ENCODE data around the gene ZNF610. TPM values are rescaled to one million over a fixed set of nuclear protein-coding genes. Genes with fewer than 3 reads are reported as not detected.

Gene ZNF610
- total RNA-seq, 1 donor from 2014 or later: 5.7 TPM

- H3K27me3 Mint-ChIP-seq (ENCODE audit: low read depth, unreplicated experiment): no peaks in the 10 kb centered on the region
- peaks cover 41% of the 10 kb centered on the region for H3K9me3 Mint-ChIP-seq (ENCODE audit: unreplicated experiment)
- peaks cover 6% of the 10 kb centered on the region for H3K36me3 ChIP-seq (ENCODE audit: insufficient read depth, low read length)
These were observed 28.8 kb upstream of the ZNF610 start for GRCh38 chr19:52307275-52307674.

GRCh38 chr19:52322429-52322828 lies 13.6 kb upstream of the ZNF610 start:
- no peak overlapping the region for H3K4me3 ChIP-seq (ENCODE audit: insufficient read depth, low read depth, low read length)
- Mint-ChIP-seq H3K4me1 (ENCODE audit: low read depth, unreplicated experiment) (no peaks in the 10 kb centered on the region), H3K4me3 (ENCODE audit: unreplicated experiment) (no peak overlapping the region)

More at GRCh38 chr19:52307275-52307674, 28.8 kb upstream of the ZNF610 start:
- DNase-seq (ENCODE audit: low read depth): peak; percentile 39
- no peak overlapping the region for H3K27ac ChIP-seq (ENCODE audit: low read depth, low read length)
- no peak overlapping the region for H2AFZ ChIP-seq (ENCODE audit: low read depth, low read length)
- Mint-ChIP-seq H3K4me1 (ENCODE audit: low read depth, unreplicated experiment) (no peaks in the 10 kb centered on the region), H3K36me3 (ENCODE audit: low read depth, unreplicated experiment) (peaks cover 75% of the 10 kb centered on the region), H3K27ac (ENCODE audit: unreplicated experiment) (no peak overlapping the region), H3K4me3 (ENCODE audit: unreplicated experiment) (no peak overlapping the region)
- no peak for TF ChIP-seq EZH2 (IDR thresholded peaks at IDR 0.05; ENCODE audit: insufficient read depth, low read length)
- no peak for TF ChIP-seq CTCF (IDR thresholded peaks at IDR 0.05; ENCODE audit: insufficient read depth, low read depth, low read length)
- peaks cover 33% of the 10 kb centered on the region for H3K9me3 ChIP-seq (ENCODE audit: insufficient read depth, low read depth, low read length)
- no peaks in the 10 kb centered on the region for H3K79me2 ChIP-seq (ENCODE audit: insufficient read depth, low read length)
- no peak overlapping the region for H3K4me3 ChIP-seq (ENCODE audit: insufficient read depth, low read depth, low read length)
- H3K4me1 ChIP-seq (ENCODE audit: insufficient read depth, low read length): no peaks in the 10 kb centered on the region
- no peaks in the 10 kb centered on the region for H3K27me3 ChIP-seq (ENCODE audit: insufficient read depth, low read length)
- FAIRE-seq: no peak
- H4K20me1 ChIP-seq (ENCODE audit: insufficient read depth, low read length): no peaks in the 10 kb centered on the region
- no peak overlapping the region for H3K4me2 ChIP-seq (ENCODE audit: low read length)
- no peak overlapping the region for H3K9ac ChIP-seq (ENCODE audit: low read length)

More at GRCh38 chr19:52322429-52322828, 13.6 kb upstream of the ZNF610 start:
- H3K4me2 ChIP-seq (ENCODE audit: low read length): no peak overlapping the region
- H3K9me3 Mint-ChIP-seq (ENCODE audit: unreplicated experiment): peaks cover 87% of the 10 kb centered on the region
- no peaks in the 10 kb centered on the region for H3K27me3 Mint-ChIP-seq (ENCODE audit: low read depth, unreplicated experiment)
- no peaks in the 10 kb centered on the region for H3K4me1 ChIP-seq (ENCODE audit: insufficient read depth, low read length)
- no peak overlapping the region for H3K9ac ChIP-seq (ENCODE audit: low read length)
- TF ChIP-seq CTCF (IDR thresholded peaks at IDR 0.05; ENCODE audit: insufficient read depth, low read depth, low read length) (no peak), EZH2 (IDR thresholded peaks at IDR 0.05; ENCODE audit: insufficient read depth, low read length) (no peak)
- peaks cover 65% of the 10 kb centered on the region for H3K36me3 Mint-ChIP-seq (ENCODE audit: low read depth, unreplicated experiment)
- peaks cover 60% of the 10 kb centered on the region for H3K9me3 ChIP-seq (ENCODE audit: insufficient read depth, low read depth, low read length)
- no peaks in the 10 kb centered on the region for H3K79me2 ChIP-seq (ENCODE audit: insufficient read depth, low read length)
- DNase-seq (ENCODE audit: low read depth) (no peak), FAIRE-seq (no peak)
- no peaks in the 10 kb centered on the region for H4K20me1 ChIP-seq (ENCODE audit: insufficient read depth, low read length)
- H3K27ac Mint-ChIP-seq (ENCODE audit: unreplicated experiment): no peak overlapping the region
- peaks cover 22% of the 10 kb centered on the region for H3K36me3 ChIP-seq (ENCODE audit: insufficient read depth, low read length)
- H3K27me3 ChIP-seq (ENCODE audit: insufficient read depth, low read length): no peaks in the 10 kb centered on the region
- H2AFZ ChIP-seq (ENCODE audit: low read depth, low read length): no peak overlapping the region
- H3K27ac ChIP-seq (ENCODE audit: low read depth, low read length): no peak overlapping the region
